Heart right ventricle (tissue), 16 donors: ENCODE data around the gene ZNF506. TPM values are rescaled to one million over a fixed set of nuclear protein-coding genes. Genes with fewer than 3 reads are reported as not detected.
A peak's percentile ranks its signal among the peaks of the same experiment; 100 is the strongest.
"Not testable (repeated sequence)": the region's sequence is repeated elsewhere in the genome, so short reads cannot be mapped to it uniquely, and the experiment has no call there.

Experiments used
- ATAC-seq, 8 donors: fragments of 200-7000 bp; cut with Tn5 transposase; one replicate each; pipeline ENCODE4 v1.9.1; 2020; ENCODE audit warnings: mild to moderate bottlenecking in 8 of 8, moderate library complexity in 8 of 8, moderate number of reproducible peaks in 1 of 8
- DNase-seq, 2 donors: peaks; one replicate each; pipeline ENCODE4 v3.0.0-alpha.2; 2020
- H3K27ac ChIP-seq, 10 donors: fragments of 200-600 bp; sonication (generic) in 2 of 10; one replicate each; pipeline versions ENCODE4 v1.5.0 to v1.8.0; 2020 to 2022; ENCODE audit warnings: mild to moderate bottlenecking in 3 of 10
- H3K27me3 ChIP-seq, 7 donors: fragments of 200-600 bp; one replicate each; pipeline ENCODE4 v1.8.0; 2021 to 2022; ENCODE audit warnings: mild to moderate bottlenecking in 2 of 7
- H3K36me3 ChIP-seq, 9 donors: fragments of 200-600 bp; sonication (generic) in 1 of 9; one replicate each; pipeline versions ENCODE4 v1.5.0 to v1.8.0; 2020 to 2022; ENCODE audit warnings: mild to moderate bottlenecking in 2 of 9
- H3K4me1 ChIP-seq, 9 donors: fragments of 200-600 bp; sonication (generic) in 1 of 9; one replicate each; pipeline versions ENCODE4 v1.5.0 to v1.8.0; 2020 to 2022; ENCODE audit warnings: mild to moderate bottlenecking in 4 of 9
- H3K4me3 ChIP-seq, 10 donors: fragments of 200-600 bp; sonication (generic) in 2 of 10; one replicate each; pipeline versions ENCODE4 v1.5.0 to v1.8.0; 2020 to 2022; ENCODE audit warnings: mild to moderate bottlenecking in 7 of 10, moderate library complexity in 2 of 10
- H3K9me3 ChIP-seq, 11 donors: fragments of 200-600 bp in 10 of 11; sonication (generic) in 2 of 11; one replicate each; pipeline versions ENCODE4 v1.5.0 to v1.8.0; 2013 to 2022; ENCODE audit warnings: mild to moderate bottlenecking in 2 of 11, control low read depth in 1 of 11, moderate library complexity in 1 of 11
- CTCF ChIP-seq, 9 donors: fragments of 200-600 bp; sonication (generic) in 2 of 9; IDR thresholded peaks; one replicate each; pipeline versions ENCODE4 v1.5.0 to v1.8.0; 2021 to 2022; ENCODE audit warnings: antibody characterized with exemption in 9 of 9, mild to moderate bottlenecking in 5 of 9, moderate library complexity in 1 of 9
- WGBS, 2 donors: extraction: QIAGEN DNeasy Blood & Tissue Kit; methylation state at CpG; one replicate each; pipeline ENCODE4 v1.1.7; 2013; ENCODE audit warnings: inconsistent platforms in 1 of 2; 5-methylcytosine and 5-hydroxymethylcytosine counted together
- intact Hi-C, 10 donors: fragments of 100-400 bp; cut with DNase I; formaldehyde crosslinking; loops; one replicate each; pipeline versions ENCODE4 v1.11.1 to v1.14.2; 2022
- polyA plus RNA-seq, 2 donors: library from polyadenylated mRNA; stranded (reverse); fragments of 200-250 nt; gene quantifications; one replicate each; pipeline ENCODE4 v1.2.3, GENCODE V29; 2013
- total RNA-seq, 10 donors: library from RNA; stranded (reverse); fragmentation: NEBNext Ultra II Directional in 3 of 10; extraction: Animal tissue kit (Norgen Biotek cat#: 25700) in 3 of 10; gene quantifications; one replicate each; pipeline versions ENCODE4 v1.2.1 to v1.2.4, GENCODE V29; 2021 to 2023
- donor health status: Arrhythmogenic right ventricular cardiomyopathy.
- donor health status: ischemic (EF 13 %, LVEDD 7.1; RV severe dilation, severe dysfunction).
- donor health status: healthy with polysubstance abuse.
- donor health status: DM: no; HTN: yes; CAD: no.
- donor health status: DM: no; HTN: no; CAD: no.
- donor health status: ischemic (EF 25% LVEDD 6.9; RV normal size, moderate dysfunction).
- donor health status: ischemic (EF 25% LVEDD 5.7; RV mildly dilated, moderate dysfunction).
- donor health status: healthy.
- donor health status: DM: yes; HTN: yes; CAD: no.
- donor health status: Ischemic cardiomyopathy.
- donor health status: ischemic (EF 35%, LVEDD 5.7; RV mildly dilated, moderate dysfunction).
- donor health status: nonischemic (EF 11% LVEDD 7.7; RV severe dilation, severe dysfunction).
- donor health status: DM: yes; HTN: yes; CAD: no.
- donor health status: PGD.
- donor health status: ischemic (EF 29% LVEDD 5.4; RV normal size, mild dysfunction).
- donor health status: nonischemic (EF 23%, LVEDD 6.1; RV moderate dilation, normal function).

ZNF506 gene
- total and polyA plus RNA-seq, 12 donors, result 3.3 to 17.0 (median 12.6) TPM

- peak in 1 of 2 donors; percentile 15 for DNase-seq
- no peak for ATAC-seq
- intact Hi-C loops, result loop anchor here in 1 of 10 donors (5.0 kb wide), 1 partner anchor 39 kb away; the partner anchor contains the start of gene ZNF506
- H3K9me3 ChIP-seq, result peaks cover 0 to 16% (median 0%) of the 10 kb centered on the region in 11 donors
- no peaks in the 10 kb centered on the region for H3K36me3 ChIP-seq
- 8 to 15% methylated on average over 29 of the region's 29 CpGs for WGBS, 2 donors
- no peak for TF ChIP-seq CTCF (IDR thresholded peaks at IDR 0.05)
- H3K4me3 ChIP-seq, result peak overlapping the region in 5 of 10 donors; percentile 13 to 28 (median 24)
- peaks cover 0 to 6% (median 0%) of the 10 kb centered on the region in 9 donors for H3K4me1 ChIP-seq
- no peak overlapping the region for H3K27ac ChIP-seq
- H3K27me3 ChIP-seq, result peaks cover 0 to 15% (median 9%) of the 10 kb centered on the region in 7 donors
Measured at GRCh38 chr19:19860756-19861390, 39.3 kb upstream of the ZNF506 start.

- Histone ChIP-seq H3K4me3 (no peak overlapping the region), H3K27ac (no peak overlapping the region), H3K27me3 (peaks cover 0 to 15% (median 9%) of the 10 kb centered on the region in 7 donors), H3K9me3 (peaks cover 0 to 12% (median 0%) of the 10 kb centered on the region in 11 donors), H3K36me3 (no peaks in the 10 kb centered on the region), H3K4me1 (no peaks in the 10 kb centered on the region)
- TF ChIP-seq CTCF (IDR thresholded peaks at IDR 0.05), result no peak
- intact Hi-C loops, result no loop called here
- WGBS, 2 donors, result 95 to 98% methylated on average over 2 of the region's 2 CpGs
- DNase-seq (no peak), ATAC-seq (no peak)
Measured at GRCh38 chr19:19858751-19859150, 37.2 kb upstream of the ZNF506 start.

- H3K36me3 ChIP-seq, intact Hi-C loops, H3K4me1 ChIP-seq, H3K4me3 ChIP-seq, H3K27ac ChIP-seq, ATAC-seq, H3K27me3 ChIP-seq, DNase-seq: not testable (repeated sequence)
- WGBS, 2 donors, result 66 to 73% methylated on average over 2 of the region's 2 CpGs
- peaks cover 0 to 49% (median 0%) of the 10 kb centered on the region in 11 donors for H3K9me3 ChIP-seq
Measured at GRCh38 chr19:19851740-19852139, 30.2 kb upstream of the ZNF506 start.

GRCh38 chr19:19849056-19849455, 27.5 kb upstream of the ZNF506 start:
- H3K9me3 ChIP-seq, result peaks cover 0 to 68% (median 0%) of the 10 kb centered on the region in 11 donors
- ATAC-seq (no peak), DNase-seq (no peak)
- H3K27me3 ChIP-seq, result no peaks in the 10 kb centered on the region
- H3K36me3 ChIP-seq, result no peaks in the 10 kb centered on the region
- TF ChIP-seq CTCF (IDR thresholded peaks at IDR 0.05), result no peak
- intact Hi-C loops, result no loop called here
- no peak overlapping the region for H3K4me3 ChIP-seq
- 91 to 96% methylated on average over 6 of the region's 6 CpGs for whole genome bisulfite sequencing, 2 donors
- H3K27ac ChIP-seq, result no peak overlapping the region
- no peaks in the 10 kb centered on the region for H3K4me1 ChIP-seq

- intact Hi-C loops, result no loop called here
- ATAC-seq (no peak), DNase-seq (no peak)
- peaks cover 0 to 75% (median 0%) of the 10 kb centered on the region in 11 donors for H3K9me3 ChIP-seq
- H3K36me3 ChIP-seq, result no peaks in the 10 kb centered on the region
- WGBS, 2 donors, result 93 to 98% methylated on average over 12 of the region's 12 CpGs
- no peaks in the 10 kb centered on the region for H3K4me1 ChIP-seq
- H3K27ac ChIP-seq, result no peak overlapping the region
- TF ChIP-seq CTCF (IDR thresholded peaks at IDR 0.05), result no peak
- H3K4me3 ChIP-seq, result no peak overlapping the region
- H3K27me3 ChIP-seq, result no peaks in the 10 kb centered on the region
Measured at GRCh38 chr19:19847781-19848180, 26.2 kb upstream of the ZNF506 start.
